ENCODE measurements around the gene PLPPR3. TPM values are rescaled to one million over a fixed set of nuclear protein-coding genes. Genes with fewer than 3 reads are reported as not detected.

Gene PLPPR3
- total and polyA plus RNA-seq, 9 of the 15 experiments (the other 6 are each of a cell fraction or from before 2014, with no cell fraction given), result 0.01 to 48.2 (median 8.6) TPM

GRCh38 chr19:816500-816857 is 5.3 kb downstream of the PLPPR3 start (continued):
- TF ChIP-seq MGA (IDR thresholded peaks at IDR 0.05), result no peak
- TF ChIP-seq SIX5 (IDR thresholded peaks at IDR 0.05; ENCODE audit: borderline replicate concordance in 1 of 2, insufficient read depth in 1 of 2, low read depth in 1 of 2, low read length in 2 of 2), result no peak
- peak in 1 of 2 experiments; percentile 92; a peak in 2 of 4 replicates for TF ChIP-seq MLLT1 (IDR thresholded peaks at IDR 0.05)
- TF ChIP-seq ZNF280B (CRISPR knock-in tag; IDR thresholded peaks at IDR 0.05), result no peak
- no peak for TF ChIP-seq CBX2 (IDR thresholded peaks at IDR 0.05; ENCODE audit: insufficient read depth, low read length, poor library complexity, severe bottlenecking)
- TF ChIP-seq, protein P1, sequence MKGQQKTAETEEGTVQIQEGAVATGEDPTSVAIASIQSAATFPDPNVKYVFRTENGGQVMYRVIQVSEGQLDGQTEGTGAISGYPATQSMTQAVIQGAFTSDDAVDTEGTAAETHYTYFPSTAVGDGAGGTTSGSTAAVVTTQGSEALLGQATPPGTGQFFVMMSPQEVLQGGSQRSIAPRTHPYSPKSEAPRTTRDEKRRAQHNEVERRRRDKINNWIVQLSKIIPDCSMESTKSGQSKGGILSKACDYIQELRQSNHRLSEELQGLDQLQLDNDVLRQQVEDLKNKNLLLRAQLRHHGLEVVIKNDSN (CRISPR knock-in tag; IDR thresholded peaks at IDR 0.05), result no peak
- TF ChIP-seq OTX1 (CRISPR knock-in tag; IDR thresholded peaks at IDR 0.05), result 0 out of 2 replicates have a peak, but pooled peaks have one; percentile 12
- peak; percentile 52 for TF ChIP-seq POLR2B (IDR thresholded peaks at IDR 0.05; ENCODE audit: low read depth, partially characterized antibody)

Data from K562 (cell line).